Thoracic aorta (tissue), 2 donors: Measurements from ENCODE around the gene CASQ1. TPM values are rescaled to one million over a fixed set of nuclear protein-coding genes. Genes with fewer than 3 reads are reported as not detected.

Experiments used
- ATAC-seq: fragments of 150-250 bp; one replicate; pipeline ENCODE4 v1.8.0; 2017; ENCODE audit warnings: low read depth; ENCODE audit not compliant: insufficient number of reproducible peaks, low FRiP score
- DNase-seq: peaks from one replicate; pipeline ENCODE4 v3.0.0-alpha.2; 2020; ENCODE audit warnings: low spot score
- H3K27ac ChIP-seq, 2 donors: fragments of 200-600 bp; sonication (generic); 1 replicate in 1 of 2; 2 replicates in 1 of 2; pipeline ENCODE4 v1.5.1; 2016; ENCODE audit warnings: mild to moderate bottlenecking in 2 of 2, moderate library complexity in 2 of 2
- H3K27me3 ChIP-seq: fragments of 200-600 bp; sonication (generic); replicated peaks from 2 replicates; pipeline ENCODE4 v1.6.0; 2016; ENCODE audit warnings: mild to moderate bottlenecking; ENCODE audit not compliant: insufficient read depth
- H3K36me3 ChIP-seq: fragments of 200-600 bp; sonication (generic); one replicate; pipeline ENCODE4 v1.5.1; 2016
- H3K4me1 ChIP-seq, 2 donors: fragments of 200-600 bp; sonication (generic); 1 replicate in 1 of 2; 2 replicates in 1 of 2; pipeline versions ENCODE4 v1.5.1 to v1.6.0; 2016; ENCODE audit warnings: low read depth in 2 of 2, mild to moderate bottlenecking in 1 of 2; ENCODE audit not compliant: control insufficient read depth in 1 of 2
- H3K4me3 ChIP-seq: fragments of 200-600 bp; sonication (generic); 2 replicates; pipeline ENCODE4 v1.5.1; 2016; ENCODE audit warnings: mild to moderate bottlenecking
- H3K9me3 ChIP-seq: fragments of 200-600 bp; sonication (generic); 2 replicates; pipeline ENCODE4 v1.5.1; 2016
- total RNA-seq, 2 donors: library from RNA; depleted of rRNA; stranded (reverse); fragments of >200 nt; gene quantifications; one replicate each; pipeline versions ENCODE4 v1.1.0 to v1.2.3, GENCODE V29; 2016
- TF ChIP-seq, protein P1 (sequence below): fragments of 200-600 bp; sonication (generic); IDR thresholded peaks from one replicate; pipeline ENCODE4 v1.5.1; 2019; ENCODE audit warnings: antibody characterized with exemption

CASQ1 gene
- total RNA-seq, 2 donors from 2014 or later, result 6.0 to 10.7 TPM

DNA sequence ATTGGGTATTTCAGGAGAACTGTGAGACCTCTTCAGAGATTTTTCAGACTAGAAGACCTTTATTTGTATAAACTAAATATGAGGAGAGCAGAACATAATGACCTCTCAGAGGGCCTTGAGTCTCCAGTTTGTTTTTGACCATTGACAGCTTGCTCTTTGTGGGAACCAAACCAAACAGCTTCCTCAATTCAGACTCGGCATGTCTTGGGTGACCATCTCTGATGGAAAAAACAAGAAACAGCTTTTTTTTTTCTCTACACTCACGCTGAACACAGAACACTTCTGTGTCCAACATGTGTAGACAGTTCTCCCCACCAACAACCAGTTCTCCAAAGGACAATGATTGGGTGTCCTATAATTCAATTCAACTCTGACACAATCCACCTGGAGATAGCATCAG lies 27.4 kb upstream of the CASQ1 start:
- TF ChIP-seq, protein P1, sequence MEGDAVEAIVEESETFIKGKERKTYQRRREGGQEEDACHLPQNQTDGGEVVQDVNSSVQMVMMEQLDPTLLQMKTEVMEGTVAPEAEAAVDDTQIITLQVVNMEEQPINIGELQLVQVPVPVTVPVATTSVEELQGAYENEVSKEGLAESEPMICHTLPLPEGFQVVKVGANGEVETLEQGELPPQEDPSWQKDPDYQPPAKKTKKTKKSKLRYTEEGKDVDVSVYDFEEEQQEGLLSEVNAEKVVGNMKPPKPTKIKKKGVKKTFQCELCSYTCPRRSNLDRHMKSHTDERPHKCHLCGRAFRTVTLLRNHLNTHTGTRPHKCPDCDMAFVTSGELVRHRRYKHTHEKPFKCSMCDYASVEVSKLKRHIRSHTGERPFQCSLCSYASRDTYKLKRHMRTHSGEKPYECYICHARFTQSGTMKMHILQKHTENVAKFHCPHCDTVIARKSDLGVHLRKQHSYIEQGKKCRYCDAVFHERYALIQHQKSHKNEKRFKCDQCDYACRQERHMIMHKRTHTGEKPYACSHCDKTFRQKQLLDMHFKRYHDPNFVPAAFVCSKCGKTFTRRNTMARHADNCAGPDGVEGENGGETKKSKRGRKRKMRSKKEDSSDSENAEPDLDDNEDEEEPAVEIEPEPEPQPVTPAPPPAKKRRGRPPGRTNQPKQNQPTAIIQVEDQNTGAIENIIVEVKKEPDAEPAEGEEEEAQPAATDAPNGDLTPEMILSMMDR, result no peak
- ATAC-seq (no peak), DNase-seq (no peak)
- no peak overlapping the region for H3K27ac ChIP-seq
- no peaks in the 10 kb centered on the region for H3K27me3 ChIP-seq
- H3K4me3 ChIP-seq, result no peak overlapping the region
- no peaks in the 10 kb centered on the region for H3K36me3 ChIP-seq
- H3K9me3 ChIP-seq, result no peaks in the 10 kb centered on the region
- H3K4me1 ChIP-seq, result peaks cover 2 to 21% of the 10 kb centered on the region in 2 donors

DNA sequence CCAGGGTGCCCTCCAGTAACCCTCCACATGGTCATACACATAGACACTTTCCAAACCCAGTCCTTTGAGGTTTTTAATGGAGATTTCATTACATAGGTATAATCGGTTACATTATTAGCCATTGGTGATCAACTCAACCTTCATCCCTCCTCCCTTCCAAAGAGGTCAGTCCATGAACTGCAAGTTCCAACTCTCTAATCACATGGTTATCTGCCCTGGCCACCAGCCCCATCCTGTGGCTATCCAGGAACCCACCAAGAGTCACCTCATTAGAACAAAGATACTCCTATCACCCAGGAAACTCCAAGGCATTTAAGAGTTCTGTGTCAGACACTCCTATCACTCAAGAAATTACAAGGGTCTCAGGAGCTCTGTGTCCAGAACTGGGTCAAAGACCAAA lies 26.8 kb upstream of the CASQ1 start:
- H3K9me3 ChIP-seq, result no peaks in the 10 kb centered on the region
- no peaks in the 10 kb centered on the region for H3K36me3 ChIP-seq
- TF ChIP-seq, protein P1, result no peak
- H3K27ac ChIP-seq, result no peak overlapping the region
- DNase-seq (no peak), ATAC-seq (no peak)
- H3K27me3 ChIP-seq, result no peaks in the 10 kb centered on the region
- H3K4me3 ChIP-seq, result no peak overlapping the region
- peaks cover 0 to 15% of the 10 kb centered on the region in 2 donors for H3K4me1 ChIP-seq

DNA sequence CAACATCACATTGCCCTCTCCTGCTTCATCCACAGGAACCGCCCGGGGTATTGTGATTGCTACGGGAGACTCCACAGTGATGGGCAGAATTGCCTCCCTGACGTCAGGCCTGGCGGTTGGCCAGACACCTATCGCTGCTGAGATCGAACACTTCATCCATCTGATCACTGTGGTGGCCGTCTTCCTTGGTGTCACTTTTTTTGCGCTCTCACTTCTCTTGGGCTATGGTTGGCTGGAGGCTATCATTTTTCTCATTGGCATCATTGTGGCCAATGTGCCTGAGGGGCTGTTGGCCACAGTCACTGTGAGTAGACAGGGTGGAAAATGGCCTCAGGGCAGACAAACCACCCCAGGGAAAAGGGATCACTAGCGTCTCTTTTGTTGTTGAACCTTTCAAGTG lies 26.3 kb upstream of the CASQ1 start:
- Histone ChIP-seq H3K9me3 (no peaks in the 10 kb centered on the region), H3K4me1 (peaks cover 0 to 15% of the 10 kb centered on the region in 2 donors), H3K36me3 (no peaks in the 10 kb centered on the region), H3K27ac (no peak overlapping the region), H3K4me3 (no peak overlapping the region), H3K27me3 (no peaks in the 10 kb centered on the region)
- DNase-seq (no peak), ATAC-seq (no peak)
- TF ChIP-seq, protein P1, result no peak

DNA sequence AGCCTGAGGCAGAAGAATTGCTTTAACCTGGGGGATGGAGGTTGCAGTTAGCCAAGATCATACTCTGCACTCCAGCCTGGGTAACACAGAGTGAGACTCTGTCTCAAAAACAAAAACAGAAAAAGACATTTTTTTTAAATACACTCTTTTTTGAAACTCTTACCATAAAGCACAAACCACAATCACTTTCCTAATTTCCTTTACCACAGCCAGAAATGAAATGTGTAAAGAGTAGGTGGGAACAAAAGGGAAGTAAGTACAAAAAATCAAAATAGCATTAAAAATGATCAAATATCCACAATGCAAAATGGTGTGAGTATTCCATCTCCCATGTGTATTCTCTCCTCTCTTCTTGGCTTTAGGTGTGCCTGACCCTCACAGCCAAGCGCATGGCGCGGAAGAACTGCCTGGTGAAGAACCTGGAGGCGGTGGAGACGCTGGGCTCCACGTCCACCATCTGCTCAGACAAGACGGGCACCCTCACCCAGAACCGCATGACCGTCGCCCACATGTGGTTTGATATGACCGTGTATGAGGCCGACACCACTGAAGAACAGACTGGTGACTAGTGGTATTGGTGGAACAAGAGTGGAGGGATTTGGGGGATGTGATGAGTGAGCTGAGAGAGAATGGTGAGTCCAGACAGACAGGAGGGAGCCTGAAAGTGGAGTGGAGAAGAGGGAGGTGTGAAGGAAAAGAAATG lies 24.1 kb upstream of the CASQ1 start:
- Histone ChIP-seq H3K4me1 (peaks cover 0 to 9% of the 10 kb centered on the region in 2 donors), H3K4me3 (no peak overlapping the region), H3K36me3 (no peaks in the 10 kb centered on the region), H3K9me3 (no peaks in the 10 kb centered on the region), H3K27ac (no peak overlapping the region), H3K27me3 (no peaks in the 10 kb centered on the region)
- ATAC-seq (no peak), DNase-seq (no peak)
- TF ChIP-seq, protein P1, result no peak

DNA sequence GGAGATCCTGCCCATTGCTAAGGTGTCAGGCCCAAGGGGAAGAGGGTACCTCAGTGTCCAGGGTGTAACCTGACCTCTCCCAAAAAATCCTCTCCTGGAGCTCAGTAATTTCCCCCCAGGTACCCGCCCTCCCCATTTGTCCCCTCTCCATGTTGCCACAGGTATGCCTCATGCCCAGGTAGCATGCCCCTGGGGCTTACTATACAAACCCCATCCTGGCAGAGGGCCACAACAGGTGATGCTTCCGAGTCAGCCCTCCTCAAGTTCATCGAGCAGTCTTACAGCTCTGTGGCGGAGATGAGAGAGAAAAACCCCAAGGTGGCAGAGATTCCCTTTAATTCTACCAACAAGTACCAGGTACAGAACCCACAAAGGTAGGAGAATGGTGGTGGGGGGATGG lies 23.3 kb upstream of the CASQ1 start:
- ATAC-seq (no peak), DNase-seq (no peak)
- H3K4me1 ChIP-seq, result peaks cover 0 to 5% of the 10 kb centered on the region in 2 donors
- H3K9me3 ChIP-seq, result no peaks in the 10 kb centered on the region
- no peak overlapping the region for H3K4me3 ChIP-seq
- H3K36me3 ChIP-seq, result no peaks in the 10 kb centered on the region
- no peak overlapping the region for H3K27ac ChIP-seq
- TF ChIP-seq, protein P1, result no peak
- no peaks in the 10 kb centered on the region for H3K27me3 ChIP-seq
